HG02678 (cell line): ENCODE data around the gene C16orf95.

ENCODE experiments used
- ATAC-seq: cut with Tn5 transposase; IDR thresholded peaks from one replicate; pipeline ENCODE4 v1.9.1; 2021; ENCODE audit warnings: mild to moderate bottlenecking, moderate library complexity; ENCODE audit not compliant: unreplicated experiment

Gene C16orf95

GRCh38 chr16:87319997-87320491 lies 2.9 kb upstream of the C16orf95 start:
- no peak for ATAC-seq

- no peak for ATAC-seq
Observed at GRCh38 chr16:87319011-87319410, 1.8 kb upstream of the C16orf95 start.

- no peak for ATAC-seq
Observed at GRCh38 chr16:87317750-87318644, 805 bp upstream of the C16orf95 start.

- no peak for ATAC-seq
Observed at GRCh38 chr16:87316450-87316922, 706 bp downstream of the C16orf95 start.

- ATAC-seq: no peak
Observed at GRCh38 chr16:87314990-87315420, 2.2 kb downstream of the C16orf95 start.

- no peak for ATAC-seq
Observed at GRCh38 chr16:87312008-87312407, 5.2 kb downstream of the C16orf95 start.

GRCh38 chr16:87311387-87311786 lies 5.8 kb downstream of the C16orf95 start:
- no peak for ATAC-seq

GRCh38 chr16:87310610-87311009 lies 6.6 kb downstream of the C16orf95 start:
- no peak for ATAC-seq

- ATAC-seq: no peak
Observed at GRCh38 chr16:87309620-87310525, 7.3 kb downstream of the C16orf95 start.

- ATAC-seq: no peak
Observed at GRCh38 chr16:87308826-87309225, 8.4 kb downstream of the C16orf95 start.

- ATAC-seq: no peak
Observed at GRCh38 chr16:87306516-87306915, 10.7 kb downstream of the C16orf95 start.

- no peak for ATAC-seq
Observed at GRCh38 chr16:87305505-87306391, 11.4 kb downstream of the C16orf95 start.

GRCh38 chr16:87304951-87305350 lies 12.2 kb downstream of the C16orf95 start:
- ATAC-seq: no peak

GRCh38 chr16:87303962-87304521 lies 13.2 kb downstream of the C16orf95 start:
- ATAC-seq: no peak

- ATAC-seq: no peak
Observed at GRCh38 chr16:87303431-87303930, 13.7 kb downstream of the C16orf95 start.

- ATAC-seq: no peak
Observed at GRCh38 chr16:87298857-87299465, 18.2 kb downstream of the C16orf95 start.

- ATAC-seq: no peak
Observed at GRCh38 chr16:87297918-87298631, 19.1 kb downstream of the C16orf95 start.

- ATAC-seq: no peak
Observed at GRCh38 chr16:87297407-87297806, 19.8 kb downstream of the C16orf95 start.
